ENCODE data around the gene STING1.
A peak's percentile ranks its signal among the peaks of the same experiment; 100 is the strongest.
"Not testable (repeated sequence)": the region's sequence is repeated elsewhere in the genome, so short reads cannot be mapped to it uniquely, and the experiment has no call there.

STING1 gene

DNA sequence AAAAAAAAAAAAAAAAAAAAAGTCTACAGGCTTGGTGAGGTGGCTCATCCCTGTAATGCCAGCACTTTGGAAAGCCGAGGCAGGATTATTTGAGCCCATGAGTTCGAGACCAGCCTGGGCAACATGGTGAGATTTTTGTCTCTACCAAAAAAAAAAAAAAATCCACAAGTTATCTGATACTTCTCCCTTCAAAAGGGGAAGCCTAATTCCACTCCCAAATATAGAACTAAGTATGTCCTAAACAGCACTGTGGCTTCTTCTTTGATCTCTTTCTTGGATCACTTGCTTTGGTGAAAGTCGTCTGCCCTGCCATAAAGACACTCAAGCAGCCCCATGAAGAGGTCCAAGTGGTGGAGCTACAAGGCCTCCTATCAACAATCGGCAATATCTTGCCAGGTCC is 18.8 kb upstream of the STING1 start:
- no peak for DNase-seq

DNA sequence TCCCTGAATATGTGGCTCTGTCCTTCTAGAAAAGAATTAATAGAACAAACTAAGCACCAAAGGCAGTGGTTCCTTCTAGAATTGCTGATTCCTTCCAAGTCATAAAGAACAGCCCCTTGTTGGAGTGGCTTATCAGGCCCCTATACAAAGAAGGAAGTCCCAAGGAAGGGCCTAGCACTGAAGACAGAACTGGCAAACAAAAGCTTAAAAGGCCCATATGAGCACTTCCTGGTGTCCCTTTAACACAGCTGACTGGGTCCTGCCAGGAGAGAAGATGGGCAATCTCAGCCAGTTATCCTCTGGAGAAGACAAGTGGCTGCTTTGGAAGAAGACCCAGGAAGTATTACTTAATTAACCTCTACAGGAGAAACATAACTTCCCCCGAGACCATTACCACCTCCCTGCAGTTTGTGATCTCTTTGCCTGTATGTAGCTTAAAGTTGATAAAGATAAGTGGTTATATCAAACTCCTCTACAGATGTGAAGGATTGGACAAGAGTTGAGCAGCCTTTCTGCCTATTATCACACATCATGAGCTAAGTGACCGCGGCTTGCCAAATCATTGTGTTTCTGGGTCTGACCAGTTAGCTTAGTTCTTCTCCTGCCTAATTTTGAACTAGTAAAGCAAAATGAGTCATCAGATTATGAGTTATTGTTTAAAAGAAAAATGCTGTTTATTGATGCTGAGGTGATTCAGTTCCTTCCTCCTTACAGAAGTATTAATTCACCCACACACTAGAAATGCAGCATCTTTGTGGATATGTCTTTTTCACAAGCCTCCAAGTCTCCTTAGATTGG is 13.3 kb upstream of the STING1 start:
- no peak for DNase-seq

DNA sequence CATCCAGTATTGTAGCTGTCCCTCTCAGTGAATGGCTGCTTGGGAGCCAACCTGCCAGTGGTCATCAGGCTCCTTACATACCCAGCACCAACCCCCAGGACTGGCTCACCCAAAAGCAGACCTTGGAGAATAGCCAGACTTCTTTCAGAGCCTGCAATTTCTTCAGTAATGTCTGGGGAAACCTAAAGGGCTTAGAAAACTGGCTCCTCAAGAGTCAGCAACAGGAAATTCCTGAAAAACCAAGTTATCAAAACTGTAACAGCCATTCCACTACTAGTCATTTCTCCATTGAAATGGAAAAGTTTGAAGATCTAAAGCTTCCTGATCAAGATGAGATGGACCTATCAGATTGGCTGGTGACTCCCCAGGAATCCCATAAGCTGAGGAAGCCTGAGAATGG is 12.3 kb upstream of the STING1 start:
- no peak for DNase-seq

DNA sequence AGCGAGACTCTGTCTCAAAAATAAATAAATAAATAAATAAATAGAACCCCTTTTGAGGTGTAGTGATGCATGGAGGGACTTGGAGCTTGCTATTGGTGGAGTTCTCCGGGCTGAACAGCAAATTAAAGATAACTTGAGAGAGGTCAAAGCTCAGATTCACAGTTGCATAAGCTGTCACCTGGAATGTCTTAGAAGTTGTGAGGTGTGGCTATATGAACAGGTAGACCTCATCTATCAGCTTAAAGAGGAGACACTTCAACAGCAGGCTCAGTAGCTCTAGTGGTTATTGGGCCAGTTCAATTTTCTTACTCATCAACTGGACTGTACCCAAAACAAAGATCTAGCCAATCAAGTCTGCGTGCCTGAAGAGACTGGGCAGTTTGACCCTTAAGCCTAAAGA is 11.7 kb upstream of the STING1 start:
- no peak for DNase-seq

DNA sequence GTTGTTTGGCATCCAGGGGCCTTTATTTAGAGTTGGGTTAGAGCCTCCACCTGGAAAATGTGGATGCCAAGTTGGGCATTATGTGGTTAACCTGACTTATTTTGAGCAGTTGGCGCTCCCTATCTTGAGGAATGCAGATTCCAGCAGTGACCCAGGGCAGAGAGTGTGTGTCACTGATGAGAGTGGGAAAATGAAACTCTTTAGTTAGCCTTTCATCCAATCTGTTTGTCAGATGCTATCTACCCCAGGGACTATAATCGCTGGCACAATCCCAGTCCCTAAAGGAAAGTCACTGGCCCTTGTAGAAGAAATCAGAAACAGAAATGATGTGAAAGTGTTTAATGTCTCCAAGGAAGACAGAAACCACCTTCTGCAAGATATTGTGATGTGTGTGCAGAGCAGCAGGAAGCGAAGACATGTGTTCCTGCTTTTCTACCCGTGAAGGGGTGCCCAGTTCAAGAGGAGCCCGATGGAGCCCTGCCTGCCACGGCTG is 10.2 kb upstream of the STING1 start:
- no peak for DNase-seq

DNA sequence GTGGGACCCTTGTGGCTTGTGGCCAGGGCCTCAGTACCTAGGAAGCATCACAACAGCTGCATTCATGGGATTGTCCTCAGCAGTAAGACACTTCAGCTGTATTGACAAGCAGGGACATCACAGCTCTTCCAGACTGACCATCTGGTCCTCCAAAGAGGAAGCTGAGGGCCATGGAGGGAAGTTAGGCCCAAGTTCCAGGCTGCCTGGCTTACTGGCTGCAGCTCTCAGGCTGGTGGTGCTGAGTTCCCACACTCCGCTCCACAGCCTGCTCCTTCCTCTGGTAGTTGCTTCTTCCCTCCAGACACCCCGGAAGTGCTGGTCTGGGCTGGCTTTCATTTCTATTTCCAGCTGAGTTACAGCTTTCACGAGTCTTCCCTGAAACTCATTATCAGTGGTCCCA is 5.7 kb upstream of the STING1 start:
- peak in 1 of 2 donors; percentile 32 for DNase-seq

DNA sequence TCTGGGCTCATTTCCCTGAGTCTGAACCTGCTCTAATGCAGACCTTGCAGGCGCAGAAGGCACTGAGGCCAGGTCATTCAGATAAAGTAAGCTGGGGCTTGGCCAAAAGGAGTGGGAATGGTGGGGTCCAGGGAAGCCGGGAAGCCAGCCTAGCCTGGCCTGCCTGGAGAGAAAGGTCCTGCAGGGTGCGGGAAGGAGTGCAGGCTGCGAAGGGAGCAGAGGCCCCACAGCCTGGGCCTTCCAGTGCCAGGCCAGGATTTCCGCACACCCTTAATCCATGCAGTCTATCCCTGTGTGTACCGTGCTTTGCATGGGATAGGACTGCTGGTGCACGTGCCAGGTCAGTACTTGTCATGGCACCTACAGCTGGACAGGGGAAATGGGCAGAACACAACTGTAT is 3.6 kb upstream of the STING1 start:
- DNase-seq: no peak

DNA sequence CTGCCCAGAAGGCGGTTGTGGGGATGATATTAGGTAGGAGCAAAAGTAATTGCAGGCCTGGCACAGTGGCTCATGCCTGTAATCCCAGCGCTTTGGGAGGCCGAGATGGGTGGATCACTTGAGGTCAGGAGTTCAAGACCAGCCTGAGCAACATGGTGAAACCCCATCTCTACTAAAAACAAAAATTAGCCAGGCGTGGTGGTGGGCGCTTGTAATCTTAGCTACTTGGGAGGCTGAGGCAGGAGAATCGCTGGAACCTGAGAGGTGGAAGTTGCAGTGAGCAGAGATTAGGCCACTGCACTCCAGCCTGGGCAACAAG is 291 bp upstream of the STING1 start:
- not testable (repeated sequence) for DNase-seq

DNA sequence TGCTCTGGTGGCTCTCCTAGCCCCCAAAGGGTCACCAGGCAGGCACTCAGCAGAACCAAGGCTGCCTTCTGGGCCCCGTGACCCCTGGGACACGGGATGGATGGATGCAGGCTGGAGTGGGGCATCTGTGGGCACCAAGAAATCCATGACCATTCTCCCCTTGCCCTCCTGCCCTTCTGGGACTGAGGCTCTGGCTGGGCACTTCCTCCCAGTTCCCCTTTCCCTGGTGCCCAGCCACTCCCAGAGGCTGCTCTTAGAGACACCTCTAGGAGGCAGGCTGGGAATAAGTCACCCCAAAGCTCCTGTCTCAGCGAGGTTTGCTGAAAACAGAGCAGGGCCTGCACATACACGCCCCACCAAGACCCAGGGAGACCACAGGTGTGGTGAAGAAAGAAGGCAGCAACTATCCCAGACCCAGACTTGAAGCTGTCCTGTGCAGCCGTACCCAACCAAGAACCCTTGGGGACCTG is 943 bp downstream of the STING1 start:
- DNase-seq: peak in 1 of 2 donors; percentile 19

DNA sequence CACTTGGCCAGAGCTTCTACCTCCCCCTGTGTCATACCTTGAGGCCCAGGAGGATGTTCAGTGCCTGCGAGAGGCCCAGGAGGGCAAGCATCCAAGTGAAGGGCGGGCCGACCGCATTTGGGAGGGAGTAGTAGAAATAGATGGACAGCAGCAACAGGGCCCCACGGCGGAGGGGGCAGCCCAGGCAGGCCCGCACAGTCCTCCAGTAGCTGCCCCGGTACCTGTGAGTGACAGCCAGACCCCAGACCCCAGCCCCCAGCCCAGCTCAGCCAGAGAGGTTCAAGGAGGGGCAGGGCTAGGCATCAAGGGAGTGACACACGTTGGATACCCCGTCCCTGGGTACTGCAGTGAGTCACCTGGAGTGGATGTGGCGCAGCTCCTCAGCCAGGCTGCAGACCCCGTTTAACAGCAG is 1.4 kb downstream of the STING1 start:
- DNase-seq: peak in 1 of 2 donors; percentile 16

DNA sequence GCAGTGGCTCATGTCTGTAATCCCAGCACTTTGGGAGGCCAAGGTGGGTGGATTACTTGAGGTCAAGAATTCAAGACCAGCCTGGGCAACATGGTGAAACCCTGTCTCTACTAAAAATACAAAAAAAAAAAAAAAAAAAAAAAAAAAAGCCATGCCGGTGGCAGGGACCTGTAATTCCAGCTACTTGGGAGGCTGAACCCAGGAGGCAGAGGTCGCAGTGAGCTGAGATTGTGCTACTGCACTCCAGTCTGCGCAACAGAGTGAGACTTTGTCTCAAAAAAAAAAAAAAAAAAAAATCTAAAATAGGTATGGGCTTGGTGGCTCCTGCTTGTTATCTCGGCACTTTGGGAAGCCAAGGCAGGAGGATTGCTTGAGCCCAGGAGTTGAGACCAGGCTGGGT is 2.8 kb downstream of the STING1 start:
- DNase-seq: not testable (repeated sequence)

DNA sequence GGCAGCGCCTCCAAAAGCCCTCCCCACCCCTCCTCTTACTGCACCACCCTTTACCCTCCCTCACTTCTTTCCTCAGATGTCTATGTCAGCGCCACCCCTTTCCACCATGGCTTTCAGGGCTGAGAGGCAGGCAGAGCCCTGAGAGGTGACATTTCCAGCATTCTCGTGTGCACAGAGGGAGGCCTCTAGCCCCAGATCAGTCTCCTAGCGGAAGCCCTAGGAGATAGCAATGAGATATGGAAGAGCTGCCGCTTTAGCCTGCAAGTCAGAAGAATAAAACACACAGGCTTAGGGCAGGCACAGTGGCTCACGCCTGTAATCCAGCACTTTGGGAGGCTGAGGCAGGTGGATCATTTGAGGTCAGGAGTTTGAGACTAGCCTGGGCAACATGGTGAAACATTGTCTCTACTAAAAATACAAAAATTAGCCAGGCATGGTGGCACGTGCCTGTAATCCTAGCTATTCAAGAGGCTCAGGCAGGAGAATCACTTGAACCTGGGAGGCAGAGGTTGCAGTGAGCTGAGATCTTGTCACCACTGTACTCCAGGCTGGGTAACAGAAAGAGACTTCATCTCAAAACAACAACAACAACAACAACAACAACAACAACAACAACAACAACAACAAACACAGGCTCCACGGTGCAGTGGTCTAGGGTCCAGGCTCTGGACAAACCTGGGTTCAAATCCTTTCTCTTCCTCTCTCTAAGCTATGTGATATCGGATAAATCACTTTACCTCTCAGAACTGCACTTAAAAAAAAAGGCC is 3.7 kb downstream of the STING1 start:
- not testable (repeated sequence) for DNase-seq

DNA sequence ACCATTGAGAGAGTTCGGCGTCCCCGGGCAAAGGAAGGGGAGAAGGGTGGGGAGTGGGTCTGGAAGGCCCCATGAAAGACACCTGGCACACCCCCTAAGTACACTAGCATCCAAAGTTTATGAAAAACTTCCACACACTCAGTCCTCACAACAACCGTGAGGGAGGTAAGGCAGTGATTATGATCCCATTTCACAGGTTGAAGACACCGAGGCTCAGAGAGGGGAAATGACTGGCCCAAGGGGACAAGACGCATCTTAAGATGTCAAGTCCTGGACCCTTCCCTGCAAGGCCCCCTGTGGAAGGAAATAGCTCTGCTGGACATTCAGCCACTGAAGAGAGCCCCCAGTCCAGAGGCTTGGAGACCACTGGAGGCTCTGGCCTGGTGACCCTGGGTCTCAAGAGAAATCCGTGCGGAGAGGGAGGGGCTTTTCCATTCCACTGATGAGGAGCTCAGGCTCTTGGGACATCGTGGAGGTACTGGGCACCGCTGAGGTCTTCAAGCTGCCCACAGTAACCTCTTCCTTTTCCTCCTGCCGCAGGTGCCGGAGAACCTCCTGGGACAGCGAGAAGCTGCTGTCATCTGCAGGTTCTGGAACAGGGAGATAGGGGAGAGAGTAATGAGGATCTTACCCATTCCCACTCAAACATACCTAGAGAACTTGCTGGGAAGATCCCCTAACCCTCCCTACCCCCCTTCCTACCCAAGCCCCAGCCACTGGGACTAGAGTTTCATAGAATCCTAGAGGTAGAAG is 6.5 kb downstream of the STING1 start:
- DNase-seq: no peak

DNA sequence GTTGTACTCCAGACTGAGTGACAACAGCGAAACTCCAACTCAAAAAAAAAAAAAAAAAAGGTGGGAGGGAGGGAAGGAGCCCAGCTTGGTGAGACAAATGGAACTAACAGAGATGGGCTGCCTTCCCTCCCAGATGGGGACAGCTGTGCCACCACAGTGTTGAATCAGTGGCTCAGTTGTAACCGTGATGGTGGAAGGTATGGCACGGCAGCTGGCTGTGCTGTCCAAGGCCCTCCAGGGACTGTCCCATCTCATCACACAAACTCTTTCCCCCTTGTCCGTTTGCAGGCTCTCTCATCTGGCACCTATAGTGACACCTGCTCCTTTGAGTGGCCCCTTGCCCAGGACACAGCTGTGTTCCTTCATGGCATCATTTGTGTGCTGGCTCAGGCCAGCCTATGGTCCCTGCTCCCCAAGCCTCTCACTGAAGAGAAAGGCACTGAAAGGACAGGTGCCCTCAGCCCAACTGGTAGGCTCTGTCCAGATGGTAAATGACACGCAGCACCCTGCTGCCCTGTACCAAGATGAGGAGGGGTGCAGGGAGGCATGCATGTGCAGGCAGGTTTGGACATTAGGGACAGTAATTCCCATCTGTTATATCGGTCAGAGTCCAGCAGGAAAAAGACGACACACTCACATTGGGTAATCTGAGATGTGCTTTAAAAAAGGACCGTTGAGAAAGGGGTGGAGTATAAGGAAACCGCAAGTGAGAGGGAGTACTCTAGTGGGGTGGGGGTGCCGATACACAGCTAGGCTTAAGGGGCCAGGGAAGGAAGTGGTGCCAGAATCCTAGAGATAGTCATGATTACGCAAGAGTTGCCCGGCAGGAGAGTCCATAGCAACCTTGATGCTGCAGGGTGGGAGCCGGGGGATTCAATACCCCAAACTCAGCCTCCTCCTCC is 7.4 kb downstream of the STING1 start:
- DNase-seq: peak; percentile 38 to 41

DNA sequence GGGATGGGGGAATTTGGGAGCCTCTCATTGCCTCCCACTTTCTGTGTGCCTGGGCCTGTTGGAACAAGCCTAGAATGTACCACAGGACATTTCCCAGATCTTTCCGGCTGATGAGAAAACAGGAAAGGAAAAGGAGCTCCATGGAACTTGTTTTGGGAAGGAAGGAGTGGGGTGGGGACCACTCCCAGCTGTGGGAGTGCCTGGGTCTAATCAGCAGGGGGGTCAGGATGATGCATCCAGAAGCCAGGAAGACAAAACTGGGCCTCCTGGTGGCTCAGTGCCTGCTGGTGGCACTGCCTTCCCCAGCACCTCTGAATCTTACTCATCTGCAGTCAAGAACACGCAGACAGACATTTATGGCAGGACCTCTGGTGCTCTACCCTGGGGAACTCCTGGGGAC is 9.0 kb downstream of the STING1 start:
- DNase-seq: no peak

DNA sequence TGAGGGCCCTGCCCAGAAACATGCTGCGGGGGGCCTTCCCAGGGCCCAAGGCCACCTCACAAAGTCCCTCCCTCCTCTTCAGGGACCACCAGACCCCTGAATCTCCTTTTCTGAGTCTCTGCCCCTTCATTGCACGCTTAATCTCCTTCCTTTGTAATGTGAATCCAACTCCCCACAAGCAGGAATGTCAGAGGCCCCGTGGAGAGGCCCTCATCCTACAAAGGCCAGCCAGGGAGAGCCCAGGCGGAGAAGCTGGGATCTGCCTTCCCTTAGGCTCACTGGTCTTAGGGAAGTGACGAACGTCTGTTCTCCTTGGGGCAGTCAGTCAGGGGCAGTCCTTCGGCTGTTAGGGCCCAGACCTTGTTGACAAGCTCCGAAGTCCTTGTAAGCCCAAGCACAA is 9.5 kb downstream of the STING1 start:
- no peak for DNase-seq

DNA sequence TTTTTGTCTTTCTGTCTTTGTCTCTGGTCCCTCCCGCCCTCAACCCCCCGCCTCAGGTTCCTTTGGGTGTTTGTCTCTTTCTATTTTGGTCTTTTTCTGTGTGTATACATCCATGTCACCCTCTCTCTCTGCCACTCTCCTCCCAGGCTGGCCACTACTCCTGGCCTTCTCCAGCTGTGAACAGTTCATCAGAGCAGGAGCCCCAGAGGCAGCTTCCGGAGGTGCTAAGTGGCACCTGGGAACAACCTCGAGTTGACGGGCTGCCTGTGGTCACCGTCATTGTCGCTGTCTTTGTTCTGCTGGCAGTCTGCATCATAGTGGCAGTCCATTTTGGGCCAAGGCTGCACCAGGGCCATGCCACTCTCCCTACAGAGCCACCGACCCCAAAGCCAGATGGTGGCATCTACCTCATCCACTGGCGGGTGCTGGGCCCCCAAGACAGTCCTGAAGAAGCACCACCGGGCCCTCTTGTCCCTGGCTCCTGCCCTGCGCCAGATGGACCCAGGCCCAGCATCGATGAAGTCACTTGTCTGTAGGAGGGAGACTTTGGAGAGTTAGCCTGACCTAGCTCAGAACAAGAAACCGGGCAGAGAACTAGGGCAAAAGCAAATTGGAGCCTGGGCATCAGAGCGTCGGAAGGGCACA is 10.1 kb downstream of the STING1 start:
- no peak for DNase-seq

DNA sequence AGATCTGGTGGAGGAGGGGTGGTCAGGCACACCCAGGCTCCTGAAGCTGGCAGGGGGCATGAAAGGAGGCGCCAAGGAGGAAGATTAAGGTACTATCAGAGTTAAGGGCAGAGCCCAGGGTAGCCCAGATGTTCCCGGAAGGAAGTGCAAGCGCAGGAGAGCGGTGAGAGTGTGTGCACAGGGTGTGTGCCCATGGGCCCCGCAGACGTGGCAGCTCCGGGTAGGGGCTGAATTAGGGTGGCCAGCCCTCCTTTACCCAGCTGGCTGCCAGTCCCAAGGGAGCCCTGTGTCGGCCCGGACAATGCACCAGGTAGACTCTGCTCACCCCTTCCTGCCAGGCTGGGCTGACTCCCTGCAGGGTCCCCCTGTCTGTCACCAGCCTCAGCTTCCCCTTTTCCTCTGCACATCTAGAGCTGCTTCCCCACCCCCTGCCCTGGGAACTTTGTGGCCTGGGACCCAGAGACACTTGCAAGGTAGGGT is 11.7 kb downstream of the STING1 start, which contains the start of gene SMIM33:
SMIM33 (plus strand) TSS at position 184 of the 480 bp plus-strand sequence; CDS start at position 302, 118 bp downstream.
- DNase-seq: peak; percentile 21 to 44

DNA sequence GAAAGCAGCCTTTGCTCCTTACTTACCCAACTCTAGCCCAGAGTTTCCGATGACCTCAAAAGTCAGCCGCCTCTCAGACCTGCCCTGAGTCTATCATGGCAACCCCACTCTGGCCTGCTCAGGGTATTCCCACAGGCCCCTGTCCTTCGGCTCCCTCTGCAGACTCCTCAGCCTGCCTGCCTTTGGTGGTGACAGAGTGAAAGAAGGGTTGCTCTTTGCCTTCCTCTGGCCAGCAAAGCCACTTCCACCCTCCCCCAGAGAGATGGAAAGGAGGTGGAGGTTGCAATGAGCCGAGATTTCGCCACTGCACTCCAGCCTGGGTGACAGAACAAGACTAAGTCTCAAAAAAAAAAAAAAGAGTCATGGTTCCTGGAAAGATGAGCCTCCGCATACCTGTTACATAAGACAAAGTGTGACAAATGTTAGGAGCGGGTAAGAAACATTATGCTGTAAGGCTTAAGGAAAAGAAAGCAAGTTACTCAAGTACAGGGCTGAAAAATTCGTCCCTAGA is 14.1 kb downstream of the STING1 start:
- DNase-seq: peak in 1 of 2 donors; percentile 26

DNA sequence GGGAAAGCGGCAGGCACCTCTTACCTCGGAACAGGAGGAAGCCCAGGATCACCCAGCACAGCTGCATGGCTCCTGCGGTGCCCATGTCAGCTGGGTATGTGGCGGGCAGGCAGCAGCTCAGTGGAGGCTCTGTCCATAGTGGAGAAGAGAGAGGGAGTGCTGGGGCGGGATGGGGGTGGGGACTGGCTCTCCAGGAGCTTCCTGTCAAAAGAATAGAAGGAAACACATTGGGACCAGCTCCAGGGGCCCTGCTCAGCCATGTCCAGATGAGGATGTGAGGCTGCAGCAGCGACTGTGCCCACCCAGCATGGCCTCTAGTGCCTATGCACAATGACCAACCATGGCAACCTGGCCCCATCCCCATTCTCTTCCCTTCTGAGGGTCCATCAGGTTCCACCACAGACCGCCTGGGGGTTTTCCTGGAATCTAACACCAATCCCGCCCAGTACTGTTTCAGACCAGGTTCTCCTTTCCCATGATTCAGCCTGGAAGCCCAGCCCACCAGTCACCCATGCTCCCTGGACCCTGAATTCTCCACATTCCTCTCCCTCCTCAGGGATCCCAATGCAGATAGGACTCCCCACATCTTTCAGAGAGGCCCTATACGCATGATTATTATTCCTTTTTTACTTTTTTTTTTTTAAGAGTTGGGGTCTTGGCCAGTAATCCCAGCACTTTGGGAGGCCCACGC is 19.8 kb downstream of the STING1 start, which contains the start of gene ECSCR:
ECSCR (minus strand) TSS at position 158 of the 691 bp plus-strand sequence; CDS start at position 85, 73 bp downstream.
- DNase-seq: no peak
